GM23248 (cell line): ENCODE data around the gene IL1RAPL2.

Experiments
- EZH2 ChIP-seq: fragments of 200-600 bp; sonication (generic); IDR thresholded peaks from 2 replicates; pipeline ENCODE4 v1.6.1; 2018; ENCODE audit warnings: antibody characterized with exemption, mild to moderate bottlenecking; ENCODE audit not compliant: insufficient read depth, poor library complexity, severe bottlenecking
- EZH2phosphoT487 ChIP-seq: fragments of 200-600 bp; sonication (generic); IDR thresholded peaks from 2 replicates; pipeline ENCODE4 v1.6.1; 2018; ENCODE audit warnings: antibody characterized with exemption, moderate library complexity, mild to moderate bottlenecking, low read depth; ENCODE audit not compliant: insufficient read depth

- TF ChIP-seq EZH2, result no peak
- TF ChIP-seq EZH2phosphoT487, result no peak
Observed at GRCh38 chrX:104670051-104670450, 104.1 kb downstream of the IL1RAPL2 start.
